ENCODE data around the gene INSL4.

GRCh38 chr9:5186416-5187169 is 44.6 kb upstream of the INSL4 start:
- TF ChIP-seq EZH2 (IDR thresholded peaks at IDR 0.05; ENCODE audit: insufficient read depth, poor library complexity, severe bottlenecking) (no peak), EZH2phosphoT487 (IDR thresholded peaks at IDR 0.05; ENCODE audit: insufficient read depth, low read depth) (no peak)

All from GM23248 (cell line).